ENCODE results near the gene SCAMP2. TPM values are rescaled to one million over a fixed set of nuclear protein-coding genes. Genes with fewer than 3 reads are reported as not detected.
"Not testable (repeated sequence)": the region's sequence is repeated elsewhere in the genome, so short reads cannot be mapped to it uniquely, and the experiment has no call there.

Gene SCAMP2
- total RNA-seq: 10 to 100 TPM; 57.8 to 58.9 TPM

- ATAC-seq: peak; percentile 93
- no peaks in the 10 kb centered on the region for H3K27me3 Mint-ChIP-seq
- no peak for TF ChIP-seq CTCF (IDR thresholded peaks at IDR 0.05)
- ChIA-PET CTCF (interaction anchor here (1.1 to 1.8 kb wide), 3 partner anchors 28 to 37 kb away, joined by 3 to 10 read pairs (median 6); partner anchors contain the start of gene FAM219B), POLR2A (interaction anchor here (0.7 to 1.5 kb wide), 6 partner anchors 15 to 488 kb away, joined by 3 to 4 read pairs (median 3); partner anchors contain the start of gene MPI)
- H3K4me1 Mint-ChIP-seq (ENCODE audit: low read depth): peaks cover 36% of the 10 kb centered on the region
- H3K4me3 Mint-ChIP-seq: peak within 1 kb of the TSS; percentile 95
- peak; percentile 96 for DNase-seq
- peak within 1 kb of the TSS; percentile 92 for H3K27ac Mint-ChIP-seq
- H3K36me3 Mint-ChIP-seq (ENCODE audit: low read depth): peaks cover 14% of the 10 kb centered on the region
- no peaks in the 10 kb centered on the region for H3K9me3 Mint-ChIP-seq
- intact Hi-C loops (cut with micrococcal nuclease): no loop called here
Measured at GRCh38 chr15:74873036-74873755, at the start of gene SCAMP2. Gene SCAMP2 (minus strand): TSS chr15:74873365. CDS start chr15:74873255, 110 bp downstream.

- ATAC-seq: no peak
- intact Hi-C loops (cut with micrococcal nuclease): no loop called here
- POLR2A ChIA-PET: interaction anchor here (1.1 kb wide), 1 partner anchor 8 kb away, joined by 3 read pairs; no protein-coding TSS in a partner anchor
- H3K4me1 Mint-ChIP-seq (ENCODE audit: low read depth): peaks cover 6% of the 10 kb centered on the region
- no peak overlapping the region for H3K27ac Mint-ChIP-seq
- peaks cover 45% of the 10 kb centered on the region for H3K36me3 Mint-ChIP-seq (ENCODE audit: low read depth)
- no peak for TF ChIP-seq CTCF (IDR thresholded peaks at IDR 0.05)
- H3K27me3 Mint-ChIP-seq: no peaks in the 10 kb centered on the region
- no peak overlapping the region for H3K4me3 Mint-ChIP-seq
- no peak for DNase-seq
- H3K9me3 Mint-ChIP-seq: no peaks in the 10 kb centered on the region
- CTCF ChIA-PET: interaction anchor here (0.6 to 3.4 kb wide), 3 partner anchors 18 to 41 kb away, joined by 3 to 23 read pairs (median 9); no protein-coding TSS in a partner anchor
Measured at GRCh38 chr15:74920456-74920855, 47.3 kb upstream of the SCAMP2 start.

- CTCF ChIA-PET: interaction anchor here (2.0 kb wide), 1 partner anchor 16 kb away, joined by 13 read pairs; no protein-coding TSS in a partner anchor
- Mint-ChIP-seq H3K4me3 (no peak overlapping the region), H3K36me3 (ENCODE audit: low read depth) (peaks cover 49% of the 10 kb centered on the region), H3K4me1 (ENCODE audit: low read depth) (no peaks in the 10 kb centered on the region), H3K9me3 (no peaks in the 10 kb centered on the region), H3K27me3 (no peaks in the 10 kb centered on the region), H3K27ac (no peak overlapping the region)
- POLR2A ChIA-PET: interaction anchor here (0.7 to 1.1 kb wide), 3 partner anchors 14 to 97 kb away, joined by 3 to 7 read pairs (median 4); no protein-coding TSS in a partner anchor
- intact Hi-C loops (cut with micrococcal nuclease): no loop called here
- ATAC-seq: no peak
- DNase-seq: no peak
- TF ChIP-seq CTCF (IDR thresholded peaks at IDR 0.05): no peak
Measured at GRCh38 chr15:74917676-74918075, 44.5 kb upstream of the SCAMP2 start.

GRCh38 chr15:74913799-74914198 lies 40.6 kb upstream of the SCAMP2 start:
- ATAC-seq; H3K9me3 Mint-ChIP-seq; H3K4me3 Mint-ChIP-seq; H3K27me3 Mint-ChIP-seq; H3K27ac Mint-ChIP-seq; intact Hi-C loops (cut with micrococcal nuclease); H3K4me1 Mint-ChIP-seq (ENCODE audit: low read depth); DNase-seq: not testable (repeated sequence)
- ChIA-PET CTCF (interaction anchor here (1.3 kb wide), 1 partner anchor 12 kb away, joined by 3 read pairs; no protein-coding TSS in a partner anchor), POLR2A (interaction anchor here (0.6 to 0.8 kb wide), 2 partner anchors 12 to 253 kb away, joined by 3 read pairs; no protein-coding TSS in a partner anchor)
- peaks cover 42% of the 10 kb centered on the region for H3K36me3 Mint-ChIP-seq (ENCODE audit: low read depth)

GRCh38 chr15:74913041-74913440 lies 39.9 kb upstream of the SCAMP2 start:
- Mint-ChIP-seq H3K9me3 (no peaks in the 10 kb centered on the region), H3K27me3 (no peaks in the 10 kb centered on the region), H3K4me3 (no peak overlapping the region), H3K27ac (no peak overlapping the region), H3K36me3 (ENCODE audit: low read depth) (peaks cover 41% of the 10 kb centered on the region), H3K4me1 (ENCODE audit: low read depth) (no peaks in the 10 kb centered on the region)
- ChIA-PET CTCF (interaction anchor here (1.3 kb wide), 1 partner anchor 11 kb away, joined by 3 read pairs; no protein-coding TSS in a partner anchor), POLR2A (interaction anchor here (0.6 to 1.3 kb wide), 3 partner anchors 11 to 252 kb away, joined by 3 to 5 read pairs (median 3); no protein-coding TSS in a partner anchor)
- DNase-seq (no peak), ATAC-seq (no peak)
- no peak for TF ChIP-seq CTCF (IDR thresholded peaks at IDR 0.05)
- intact Hi-C loops (cut with micrococcal nuclease): no loop called here
